HL-60 (cell line): ENCODE measurements around the gene MSX1.

Experiments
- DNase-seq, 2 experiments: peaks; one replicate each; pipeline ENCODE4 v3.0.0-alpha.2; 2010 to 2020; ENCODE audit warnings: low read depth in 1 of 2, low spot score in 1 of 2
- H3K27ac ChIP-seq: fragments of 250-450 bp; sonication (Bioruptor Pico); replicated peaks from 2 replicates; pipeline ENCODE4 v1.5.1; 2020; ENCODE audit warnings: mild to moderate bottlenecking, moderate library complexity
- H3K27me3 ChIP-seq: fragments of 250-450 bp; sonication (Bioruptor Pico); 2 replicates; pipeline ENCODE4 v1.5.1; 2021; ENCODE audit warnings: mild to moderate bottlenecking, moderate library complexity; ENCODE audit not compliant: insufficient read depth, poor library complexity, severe bottlenecking
- H3K4me3 ChIP-seq: replicated peaks from 2 replicates; pipeline ENCODE4 v1.5.1; 2011; ENCODE audit warnings: mild to moderate bottlenecking, control low read depth, low read length; ENCODE audit not compliant: insufficient read depth
- CTCF ChIP-seq: IDR thresholded peaks from one replicate; pipeline ENCODE4 v1.5.1; 2011; ENCODE audit warnings: low read length, control low read depth, inconsistent platforms; ENCODE audit not compliant: insufficient read depth
- GABPA ChIP-seq: IDR thresholded peaks from 2 replicates; pipeline ENCODE4 v1.6.1; 2012; ENCODE audit warnings: low read depth
- POLR2AphosphoS5 ChIP-seq: IDR thresholded peaks from 2 replicates; pipeline ENCODE4 v1.6.1; 2012; ENCODE audit warnings: low read depth
- REST ChIP-seq: IDR thresholded peaks from 2 replicates; pipeline ENCODE4 v1.6.1; 2012; ENCODE audit warnings: low read depth; ENCODE audit not compliant: insufficient replicate concordance
- SPI1 ChIP-seq: IDR thresholded peaks from 2 replicates; pipeline ENCODE4 v1.6.1; 2012; ENCODE audit warnings: low read depth, mild to moderate bottlenecking, borderline replicate concordance

Gene MSX1

GRCh38 chr4:4913147-4913561, 53.7 kb downstream of the MSX1 start:
- TF ChIP-seq SPI1 (no peak), CTCF (no peak), REST (no peak), GABPA (no peak), POLR2AphosphoS5 (no peak)
- no peaks in the 10 kb centered on the region for H3K27me3 ChIP-seq
- no peak for DNase-seq
- H3K27ac ChIP-seq, result no peak overlapping the region
- no peak overlapping the region for H3K4me3 ChIP-seq
